ENCODE data around the gene CHD5.

CHD5 gene

DNA sequence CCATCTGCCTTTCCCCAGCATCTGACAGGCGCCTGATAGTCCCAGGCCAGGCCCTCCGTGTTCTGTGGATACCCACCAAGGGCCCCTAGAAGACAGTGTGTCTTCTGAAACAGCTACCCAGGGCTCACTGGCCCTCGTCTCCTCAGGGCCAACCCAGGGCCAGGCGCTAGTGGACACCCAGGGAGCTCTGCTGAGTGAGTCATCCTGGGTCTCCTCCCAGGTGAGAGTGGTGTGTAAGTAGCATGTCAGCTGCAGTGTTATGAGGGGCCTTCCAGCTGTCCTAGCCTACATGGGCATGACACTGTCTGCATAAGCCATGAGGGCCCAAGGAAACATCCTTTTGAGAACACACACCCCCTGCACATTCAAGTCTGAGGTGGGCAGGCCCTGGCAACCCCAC lies 36.7 kb downstream of the CHD5 start:
- Histone ChIP-seq H3K4me1 (ENCODE audit: control insufficient read depth in 1 of 2, insufficient read depth in 1 of 2, low read depth in 1 of 2, low read length in 1 of 2) (peaks cover 1 to 2% of the 10 kb centered on the region in 2 experiments), H3K27ac (no peak overlapping the region), H3K36me3 (no peaks in the 10 kb centered on the region), H3K27me3 (peaks cover 30% of the 10 kb centered on the region), H3K9me3 (no peaks in the 10 kb centered on the region), H3K4me3 (ENCODE audit: low read depth in 1 of 2, low read length in 1 of 2) (no peak overlapping the region)
- TF ChIP-seq, protein P1, sequence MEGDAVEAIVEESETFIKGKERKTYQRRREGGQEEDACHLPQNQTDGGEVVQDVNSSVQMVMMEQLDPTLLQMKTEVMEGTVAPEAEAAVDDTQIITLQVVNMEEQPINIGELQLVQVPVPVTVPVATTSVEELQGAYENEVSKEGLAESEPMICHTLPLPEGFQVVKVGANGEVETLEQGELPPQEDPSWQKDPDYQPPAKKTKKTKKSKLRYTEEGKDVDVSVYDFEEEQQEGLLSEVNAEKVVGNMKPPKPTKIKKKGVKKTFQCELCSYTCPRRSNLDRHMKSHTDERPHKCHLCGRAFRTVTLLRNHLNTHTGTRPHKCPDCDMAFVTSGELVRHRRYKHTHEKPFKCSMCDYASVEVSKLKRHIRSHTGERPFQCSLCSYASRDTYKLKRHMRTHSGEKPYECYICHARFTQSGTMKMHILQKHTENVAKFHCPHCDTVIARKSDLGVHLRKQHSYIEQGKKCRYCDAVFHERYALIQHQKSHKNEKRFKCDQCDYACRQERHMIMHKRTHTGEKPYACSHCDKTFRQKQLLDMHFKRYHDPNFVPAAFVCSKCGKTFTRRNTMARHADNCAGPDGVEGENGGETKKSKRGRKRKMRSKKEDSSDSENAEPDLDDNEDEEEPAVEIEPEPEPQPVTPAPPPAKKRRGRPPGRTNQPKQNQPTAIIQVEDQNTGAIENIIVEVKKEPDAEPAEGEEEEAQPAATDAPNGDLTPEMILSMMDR (IDR thresholded peaks at IDR 0.05), result no peak

DNA sequence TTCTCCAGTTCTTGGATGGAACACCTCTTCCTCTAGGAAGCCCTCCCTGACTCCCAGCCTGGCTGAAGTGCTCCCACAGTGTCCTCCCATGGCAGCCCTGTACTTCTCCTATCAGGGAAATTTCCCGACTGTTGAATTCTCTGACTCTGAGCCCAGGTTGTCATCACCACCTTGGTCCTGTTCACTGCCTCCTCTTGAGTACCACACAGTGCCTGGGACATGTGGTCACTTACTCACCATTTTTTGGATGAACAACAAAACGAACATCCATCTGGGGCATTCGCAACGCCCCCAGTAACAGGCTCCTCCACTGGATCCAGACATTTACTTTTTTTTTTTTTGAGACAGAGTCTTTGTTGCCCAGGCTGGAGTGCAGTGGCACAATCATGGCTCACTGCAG lies 37.4 kb downstream of the CHD5 start:
- H3K4me1 ChIP-seq (ENCODE audit: control insufficient read depth in 1 of 2, insufficient read depth in 1 of 2, low read depth in 1 of 2, low read length in 1 of 2), result no peaks in the 10 kb centered on the region
- H3K4me3 ChIP-seq (ENCODE audit: low read depth in 1 of 2, low read length in 1 of 2), result no peak overlapping the region
- no peaks in the 10 kb centered on the region for H3K36me3 ChIP-seq
- TF ChIP-seq, protein P1 (IDR thresholded peaks at IDR 0.05), result no peak
- H3K9me3 ChIP-seq, result no peaks in the 10 kb centered on the region
- H3K27me3 ChIP-seq, result peaks cover 30% of the 10 kb centered on the region
- H3K27ac ChIP-seq, result no peak overlapping the region

DNA sequence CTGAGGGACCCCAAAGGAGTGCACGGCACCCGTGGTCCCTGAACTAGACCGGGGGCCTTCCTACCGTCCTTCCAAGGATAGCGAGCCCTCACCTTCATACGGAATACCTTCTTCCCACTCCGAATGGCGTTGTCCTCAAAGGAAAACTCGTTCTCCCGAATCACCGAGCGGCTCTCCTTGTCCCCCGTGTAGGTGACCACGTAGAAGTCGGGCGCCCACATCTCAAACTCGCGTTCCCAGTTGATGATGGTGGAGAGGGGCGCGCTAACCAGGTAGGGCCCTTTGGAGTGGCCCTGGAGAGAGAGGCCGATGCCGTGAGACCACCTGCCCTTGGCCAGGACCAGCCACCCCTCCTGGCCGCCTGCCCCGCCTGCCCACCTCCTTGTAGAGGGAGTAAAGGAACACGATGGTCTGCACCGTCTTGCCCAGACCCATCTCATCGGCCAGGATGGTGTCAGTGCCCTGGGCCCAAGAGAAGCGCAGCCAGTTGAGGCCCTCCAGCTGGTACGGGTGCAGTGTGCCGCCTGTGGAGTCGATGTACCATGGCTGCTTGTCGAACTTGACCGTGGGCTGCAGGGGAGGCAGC lies 38.0 kb downstream of the CHD5 start:
- Histone ChIP-seq H3K27me3 (peaks cover 24% of the 10 kb centered on the region), H3K4me3 (ENCODE audit: low read depth in 1 of 2, low read length in 1 of 2) (no peak overlapping the region), H3K27ac (no peak overlapping the region), H3K36me3 (no peaks in the 10 kb centered on the region), H3K9me3 (no peaks in the 10 kb centered on the region), H3K4me1 (ENCODE audit: control insufficient read depth in 1 of 2, insufficient read depth in 1 of 2, low read depth in 1 of 2, low read length in 1 of 2) (no peaks in the 10 kb centered on the region)
- TF ChIP-seq, protein P1 (IDR thresholded peaks at IDR 0.05), result no peak

DNA sequence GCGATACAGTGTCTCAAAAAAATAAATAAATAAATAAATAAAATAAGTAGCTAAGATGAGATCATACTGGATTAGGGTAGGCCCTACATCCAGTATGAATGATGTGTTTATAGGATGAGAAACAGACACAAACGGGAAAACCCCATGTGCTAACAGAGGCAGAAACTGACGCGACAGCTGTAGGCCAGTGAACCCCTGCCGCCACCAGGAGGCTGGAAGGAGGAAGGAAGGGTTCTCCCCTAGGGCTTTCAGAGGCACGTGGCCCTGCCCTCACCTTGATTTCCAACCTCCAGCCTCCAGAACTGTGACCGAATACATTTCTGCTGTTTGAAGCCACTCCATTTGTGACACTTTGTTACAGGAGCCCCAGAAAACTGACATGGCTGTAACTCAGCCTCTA lies 38.5 kb downstream of the CHD5 start:
- no peak overlapping the region for H3K27ac ChIP-seq
- no peaks in the 10 kb centered on the region for H3K4me1 ChIP-seq (ENCODE audit: control insufficient read depth in 1 of 2, insufficient read depth in 1 of 2, low read depth in 1 of 2, low read length in 1 of 2)
- no peaks in the 10 kb centered on the region for H3K36me3 ChIP-seq
- no peaks in the 10 kb centered on the region for H3K9me3 ChIP-seq
- H3K4me3 ChIP-seq (ENCODE audit: low read depth in 1 of 2, low read length in 1 of 2), result no peak overlapping the region
- peaks cover 19% of the 10 kb centered on the region for H3K27me3 ChIP-seq
- TF ChIP-seq, protein P1 (IDR thresholded peaks at IDR 0.05), result no peak

GRCh38 chr1:6140413-6140812 lies 39.7 kb downstream of the CHD5 start:
- no peak overlapping the region for H3K27ac ChIP-seq
- H3K27me3 ChIP-seq, result peaks cover 17% of the 10 kb centered on the region
- H3K4me3 ChIP-seq (ENCODE audit: low read depth in 1 of 2, low read length in 1 of 2), result no peak overlapping the region
- no peaks in the 10 kb centered on the region for H3K36me3 ChIP-seq
- no peaks in the 10 kb centered on the region for H3K9me3 ChIP-seq
- TF ChIP-seq, protein P1 (IDR thresholded peaks at IDR 0.05), result no peak
- no peaks in the 10 kb centered on the region for H3K4me1 ChIP-seq (ENCODE audit: control insufficient read depth in 1 of 2, insufficient read depth in 1 of 2, low read depth in 1 of 2, low read length in 1 of 2)

- Histone ChIP-seq H3K9me3 (no peaks in the 10 kb centered on the region), H3K4me1 (ENCODE audit: control insufficient read depth in 1 of 2, insufficient read depth in 1 of 2, low read depth in 1 of 2, low read length in 1 of 2) (no peaks in the 10 kb centered on the region), H3K4me3 (ENCODE audit: low read depth in 1 of 2, low read length in 1 of 2) (no peak overlapping the region), H3K27ac (no peak overlapping the region), H3K36me3 (no peaks in the 10 kb centered on the region), H3K27me3 (peaks cover 17% of the 10 kb centered on the region)
- TF ChIP-seq, protein P1 (IDR thresholded peaks at IDR 0.05), result no peak
Observed at GRCh38 chr1:6137758-6138157, 42.4 kb downstream of the CHD5 start.
